HG03196 (cell line): ENCODE measurements around the gene PSMB4.
"Not testable (repeated sequence)": the region's sequence is repeated elsewhere in the genome, so short reads cannot be mapped to it uniquely, and the experiment has no call there.

Experiments used
- ATAC-seq: cut with Tn5 transposase; IDR thresholded peaks from one replicate; pipeline ENCODE4 v1.9.1; 2021; ENCODE audit not compliant: unreplicated experiment

The PSMB4 gene

GRCh38 chr1:151399324-151400171 lies at the start of gene PSMB4:
TSS of gene PSMB4 (plus strand) at chr1:151399573. CDS start at chr1:151399588, 15 bp downstream.
- peak; percentile 82 for ATAC-seq

DNA sequence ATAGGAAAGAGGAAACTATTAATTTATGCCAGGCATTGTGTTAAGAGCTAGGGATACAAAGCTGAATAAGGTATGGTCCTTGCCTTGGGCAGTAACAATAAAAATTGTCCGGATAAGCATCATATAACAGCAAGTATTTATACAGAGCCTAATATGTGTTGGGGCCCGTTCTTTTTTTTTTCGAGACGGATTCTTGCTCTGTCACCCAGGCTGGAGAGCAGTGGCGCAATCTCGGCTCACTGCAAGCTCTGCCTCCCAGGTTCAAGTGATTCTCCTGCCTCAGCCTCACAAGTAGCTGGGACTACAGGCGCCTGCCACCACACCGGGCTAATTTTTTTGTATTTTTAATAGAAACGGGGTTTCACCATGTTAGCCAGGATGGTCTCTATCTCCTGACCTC lies 49.0 kb upstream of the PSMB4 start:
- not testable (repeated sequence) for ATAC-seq

GRCh38 chr1:151352021-151352718 lies 47.2 kb upstream of the PSMB4 start:
- ATAC-seq: no peak

DNA sequence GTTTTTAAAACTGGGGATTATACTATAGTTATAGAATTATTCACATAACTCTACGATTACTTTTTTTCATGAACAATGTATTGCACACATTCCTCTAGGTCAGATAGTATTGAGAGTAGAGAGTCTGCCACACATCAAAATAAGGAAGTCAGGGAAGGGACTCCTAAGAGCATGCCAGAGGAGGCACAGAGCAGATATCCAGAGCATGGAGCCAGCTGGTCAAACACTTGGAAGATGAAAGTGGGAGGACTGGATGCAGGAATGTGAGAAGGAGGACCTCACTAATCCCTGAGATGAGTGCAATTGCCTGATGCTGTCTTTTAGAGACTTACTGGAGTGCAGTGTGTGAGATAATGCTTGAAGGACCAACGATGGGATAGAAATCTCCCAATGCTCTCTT lies 42.7 kb upstream of the PSMB4 start:
- no peak for ATAC-seq

DNA sequence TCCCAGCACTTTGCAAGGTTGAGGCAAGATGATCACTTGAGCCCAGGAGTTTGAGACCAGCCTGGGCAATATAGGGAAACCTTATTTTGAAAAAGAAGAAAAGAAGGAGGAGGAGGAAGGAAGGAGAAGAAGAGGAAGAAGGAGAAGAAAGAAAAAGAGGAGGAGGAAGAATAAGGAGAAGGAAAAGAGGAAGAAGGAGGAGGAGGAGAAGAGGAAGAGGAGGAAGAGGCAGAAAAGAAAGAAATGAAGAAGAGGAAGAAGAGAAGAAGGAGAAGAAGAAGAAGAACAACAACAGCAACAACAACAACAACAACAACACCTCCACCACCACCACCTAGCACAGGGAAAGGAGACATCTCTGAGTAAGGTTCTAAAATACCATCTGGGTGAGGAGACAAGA lies 37.5 kb upstream of the PSMB4 start:
- ATAC-seq: no peak

- no peak for ATAC-seq
Observed at GRCh38 chr1:151362308-151363155, 36.8 kb upstream of the PSMB4 start.

DNA sequence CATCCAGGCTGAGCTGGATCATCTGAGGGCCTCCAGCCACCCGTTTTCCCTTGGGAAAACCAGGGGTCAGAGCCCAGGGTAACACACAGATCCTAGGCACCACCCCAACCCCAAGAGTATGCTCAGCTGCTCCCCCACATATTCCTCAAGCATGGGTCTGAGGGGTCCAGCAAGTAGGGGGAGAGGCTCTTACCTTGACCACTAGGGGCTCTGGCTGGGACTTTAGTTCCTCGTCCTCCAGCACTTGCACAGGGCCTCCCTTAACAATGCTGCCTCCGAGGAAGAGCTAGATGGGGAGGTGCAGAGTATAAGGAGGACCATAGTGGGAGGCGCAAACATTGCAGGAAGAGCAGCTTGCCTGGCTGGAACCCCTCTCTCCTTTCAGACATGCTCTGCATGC lies 34.4 kb upstream of the PSMB4 start:
- no peak for ATAC-seq

DNA sequence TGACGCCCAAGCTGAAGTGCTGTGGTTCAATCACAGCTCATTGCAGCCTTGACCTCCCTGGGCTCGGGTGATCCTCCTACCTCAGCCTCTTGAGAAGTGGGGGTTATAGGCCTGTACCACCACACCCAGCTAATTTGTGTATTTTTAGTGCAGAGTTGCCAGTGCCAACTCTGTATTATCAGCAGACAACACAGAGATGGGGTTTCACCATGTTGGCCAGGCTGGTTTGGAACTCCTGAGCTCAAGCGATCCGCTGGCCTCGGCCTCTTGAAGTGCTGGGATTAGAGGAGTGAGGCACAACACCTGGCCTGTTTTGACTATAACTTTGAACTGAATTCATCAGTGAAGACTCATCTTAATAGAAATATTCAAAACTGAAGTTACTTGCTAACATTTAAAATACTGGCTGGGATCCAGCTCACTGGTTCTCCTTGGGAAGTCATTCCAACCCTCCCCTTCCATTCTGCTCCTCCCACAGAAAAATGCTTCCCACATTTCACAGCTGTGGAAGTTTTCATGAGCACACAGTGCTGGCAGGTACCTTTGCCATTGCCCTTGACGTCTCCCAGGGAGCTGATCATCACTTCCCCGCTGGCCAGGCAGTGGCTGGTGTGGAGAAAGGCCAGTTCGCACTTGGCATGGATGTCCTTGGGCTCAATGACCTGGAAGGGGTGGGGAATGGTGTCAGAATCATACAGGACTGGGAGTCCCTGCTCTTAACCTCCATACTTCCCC lies 31.5 kb upstream of the PSMB4 start:
- no peak for ATAC-seq

DNA sequence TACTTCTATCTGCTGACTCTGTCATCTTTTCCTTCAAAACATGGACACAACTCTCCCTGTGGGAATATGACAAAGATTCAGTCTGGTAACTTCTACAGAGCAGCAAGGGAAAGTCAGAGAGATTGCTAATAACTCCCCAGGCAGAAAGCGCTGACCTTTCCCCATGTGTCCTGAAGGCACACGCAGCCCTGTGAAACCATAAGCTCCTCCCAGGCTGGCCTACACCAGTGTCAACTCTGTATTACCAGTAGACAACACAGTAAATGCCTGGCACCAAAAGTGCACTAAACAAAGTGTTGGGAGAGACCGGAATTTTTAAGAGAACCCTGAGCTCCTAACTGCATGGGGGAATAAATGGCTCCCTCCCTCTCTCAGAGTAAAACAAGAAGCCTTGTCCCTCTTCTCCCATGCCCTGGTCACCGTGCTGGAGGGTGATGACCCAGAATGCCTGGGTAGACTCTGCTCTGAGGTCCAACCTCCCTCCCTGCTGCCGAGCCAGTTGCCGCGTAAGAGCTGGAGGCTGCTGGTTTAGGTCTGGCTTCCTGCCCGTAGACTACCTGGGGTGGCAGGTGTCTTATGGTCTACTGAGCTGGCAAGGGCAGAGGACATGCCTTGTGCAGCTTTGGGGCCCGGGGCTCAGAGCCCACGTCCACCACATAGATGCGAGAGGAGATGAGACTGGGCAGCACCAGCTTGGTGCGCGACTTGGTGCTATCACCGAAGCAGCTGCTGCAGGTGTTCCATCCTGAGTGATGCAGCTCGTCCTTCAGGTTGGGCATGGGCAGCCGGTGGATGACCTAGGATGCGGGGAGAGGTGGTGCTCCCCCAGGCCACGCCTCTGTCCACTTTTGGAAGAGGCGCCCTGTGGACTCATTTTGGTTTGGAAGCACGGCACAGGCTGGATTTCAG lies 30.7 kb upstream of the PSMB4 start:
- ATAC-seq: no peak

GRCh38 chr1:151369302-151369610 lies 30.1 kb upstream of the PSMB4 start:
- ATAC-seq: no peak

DNA sequence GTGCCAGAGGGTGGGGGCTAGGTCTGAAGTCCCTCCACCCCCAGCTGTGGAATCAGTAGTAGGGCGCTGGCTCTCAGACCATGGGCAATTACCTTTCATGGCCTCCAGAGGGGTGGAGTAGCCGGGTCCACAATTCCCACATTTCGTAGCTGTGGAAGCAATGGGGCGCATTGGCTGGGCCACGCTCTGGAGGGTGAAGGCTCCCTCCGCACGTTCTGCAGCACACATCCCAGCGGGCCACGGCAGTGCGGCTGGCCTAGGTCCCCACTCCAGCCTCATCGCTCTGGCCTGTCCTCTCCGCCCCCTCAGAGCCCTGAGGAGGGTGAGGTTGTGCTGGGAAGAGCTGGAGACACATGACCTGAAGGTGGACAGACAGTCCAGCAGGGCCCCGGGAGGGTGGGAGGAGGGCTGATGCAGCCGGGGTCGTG lies 29.7 kb upstream of the PSMB4 start:
- no peak for ATAC-seq

DNA sequence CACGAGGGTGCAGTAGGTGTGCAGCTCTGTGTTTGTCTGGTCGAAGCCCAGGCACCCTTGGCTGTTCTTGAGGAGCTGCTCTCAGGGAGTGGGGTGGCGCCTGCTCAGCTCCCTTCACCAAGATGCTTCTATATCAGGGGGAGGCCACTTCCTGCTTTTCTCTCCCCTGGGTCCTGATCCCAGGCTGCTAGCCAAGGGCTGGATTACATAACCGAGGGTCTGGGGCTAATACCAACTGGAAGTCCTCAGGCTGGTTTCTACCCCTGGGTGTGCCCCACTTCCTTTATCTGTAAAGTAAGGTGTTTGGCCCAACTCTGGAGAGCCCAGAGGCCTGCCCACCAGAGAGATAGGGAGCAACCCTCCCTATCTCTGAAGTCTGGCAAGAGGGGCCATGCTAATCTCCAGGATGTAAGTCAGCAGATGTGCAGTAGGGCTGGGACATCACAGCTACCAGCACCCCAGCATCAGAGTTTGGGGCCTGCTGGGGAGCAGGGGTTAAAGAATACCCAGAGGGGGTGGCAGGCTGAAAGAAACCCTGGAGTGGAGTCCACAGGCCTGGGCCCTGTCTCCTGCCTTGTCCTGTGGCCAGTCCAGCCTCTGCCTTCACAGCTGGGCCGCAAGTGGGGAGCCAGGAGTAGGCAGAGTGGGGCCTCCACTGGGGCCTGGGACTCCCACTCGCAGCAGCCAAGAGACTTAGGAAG lies 29.0 kb upstream of the PSMB4 start:
- no peak for ATAC-seq

DNA sequence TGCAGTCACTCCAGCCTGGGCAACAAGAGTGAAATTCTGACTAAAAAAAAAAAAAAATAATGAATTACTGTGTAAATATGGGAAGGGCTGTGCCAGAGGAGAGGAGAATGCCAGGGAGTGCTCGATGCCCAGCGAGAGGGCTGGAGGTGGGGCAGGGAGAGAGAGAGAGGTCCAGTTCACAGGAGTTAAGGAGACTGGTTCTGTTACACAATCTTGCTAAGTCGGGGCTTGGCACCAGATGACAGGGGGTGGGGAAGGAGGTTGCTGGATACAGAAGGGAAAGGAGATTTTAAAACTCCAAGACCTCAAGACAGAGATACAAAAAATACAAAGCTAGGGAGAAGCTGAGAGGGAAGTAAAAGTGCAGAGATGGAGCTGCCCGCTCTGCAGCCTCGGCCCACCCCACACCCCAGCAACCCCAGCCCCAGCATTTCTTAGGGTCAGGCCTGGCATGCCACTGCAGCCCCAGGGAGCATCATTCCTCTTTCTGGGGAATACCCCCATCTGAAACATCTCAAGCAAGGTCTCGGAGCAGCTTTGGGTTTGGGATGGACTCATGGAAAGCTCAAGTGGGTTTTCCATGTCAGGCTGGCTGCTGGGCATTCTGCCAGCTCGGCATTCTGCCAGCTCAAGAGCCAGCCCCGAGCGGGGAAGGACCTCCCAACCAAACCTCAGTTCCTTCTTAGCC lies 27.9 kb upstream of the PSMB4 start:
- ATAC-seq: no peak

- no peak for ATAC-seq
Observed at GRCh38 chr1:151372058-151372934, 27.1 kb upstream of the PSMB4 start, which contains the start of gene SELENBP1. TSS of gene SELENBP1 (minus strand) at chr1:151372705. CDS start at chr1:151372641, 64 bp downstream.

DNA sequence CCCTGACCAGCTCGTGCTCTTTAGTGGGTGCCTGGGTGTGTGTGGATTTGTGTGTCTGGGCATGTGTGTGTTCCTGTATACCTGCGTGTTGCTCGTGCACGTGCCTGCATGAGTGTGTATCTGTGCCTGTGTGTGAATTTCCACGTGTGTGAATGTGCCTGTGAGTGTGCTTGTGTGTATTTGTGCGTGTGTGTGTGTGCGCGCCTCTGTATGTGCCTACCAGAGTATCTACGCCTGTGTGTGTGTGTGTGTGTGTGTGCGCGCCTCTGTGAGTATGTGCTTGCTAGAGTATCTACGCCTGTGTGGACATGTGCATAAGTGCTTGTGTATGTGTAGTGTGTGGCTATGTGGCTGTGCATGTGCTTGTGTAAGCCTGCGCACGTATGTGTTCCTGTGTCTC lies 26.2 kb upstream of the PSMB4 start:
- no peak for ATAC-seq

GRCh38 chr1:151377150-151377884 lies 22.1 kb upstream of the PSMB4 start:
- no peak for ATAC-seq

DNA sequence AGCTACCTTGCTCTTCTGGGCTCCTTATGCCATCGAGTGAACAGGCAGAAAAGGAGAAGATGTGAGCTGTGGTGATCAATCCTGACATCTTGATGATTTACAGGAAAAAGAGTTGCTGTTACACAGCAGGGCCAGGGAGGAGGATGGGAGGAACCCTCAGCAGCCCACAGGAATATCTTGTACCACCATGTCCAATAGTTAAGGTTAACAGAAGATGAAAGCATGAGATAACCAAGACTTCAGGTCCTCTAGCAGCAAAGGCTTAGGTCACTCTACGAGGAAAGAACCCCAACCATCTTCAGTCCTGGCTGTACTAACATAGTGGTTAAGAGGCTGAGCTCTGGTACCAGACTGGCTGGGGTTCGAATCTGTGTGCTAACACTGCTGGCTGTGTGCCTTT lies 14.8 kb upstream of the PSMB4 start:
- ATAC-seq: no peak
